Subcutaneous adipose tissue (tissue), 4 donors: ENCODE measurements around the gene CD244. TPM values are rescaled to one million over a fixed set of nuclear protein-coding genes. Genes with fewer than 3 reads are reported as not detected.

Experiments
- CTCF ChIP-seq: fragments of 450-650 bp; IDR thresholded peaks from one replicate; pipeline ENCODE4 v1.5.1; 2016; ENCODE audit warnings: low read depth, mild to moderate bottlenecking, control low read depth, antibody characterized with exemption, moderate library complexity
- total RNA-seq, 4 donors: library from RNA; depleted of rRNA; stranded (reverse); fragments of >200 nt; gene quantifications; one replicate each; pipeline ENCODE4 v1.1.0, GENCODE V29; 2016

CD244 gene
- total RNA-seq, 4 donors from 2014 or later, result 0.88 to 3.2 TPM; not detected in 2

- TF ChIP-seq CTCF, result no peak
These were observed 36.1 kb downstream of the CD244 start for GRCh38 chr1:160826546-160826945.

GRCh38 chr1:160823296-160823695 lies 39.4 kb downstream of the CD244 start:
- TF ChIP-seq CTCF, result no peak

- TF ChIP-seq CTCF, result no peak
These were observed 41.1 kb downstream of the CD244 start for GRCh38 chr1:160821627-160822026.

GRCh38 chr1:160819186-160819585 lies 43.5 kb downstream of the CD244 start:
- TF ChIP-seq CTCF, result no peak

GRCh38 chr1:160818207-160818937 lies 44.3 kb downstream of the CD244 start:
- TF ChIP-seq CTCF, result no peak

- TF ChIP-seq CTCF, result no peak
These were observed 47.8 kb downstream of the CD244 start for GRCh38 chr1:160814856-160815255.

- no peak for TF ChIP-seq CTCF
These were observed 48.4 kb downstream of the CD244 start for GRCh38 chr1:160814316-160814715.
